Epithelial cell of proximal tubule (primary cell): ENCODE measurements around the gene YJEFN3. TPM values are rescaled to one million over a fixed set of nuclear protein-coding genes. Genes with fewer than 3 reads are reported as not detected.

Experiments used
- DNase-seq: peaks from one replicate; pipeline ENCODE4 v3.0.0-alpha.2; 2011; ENCODE audit warnings: low read depth
- H3K4me3 ChIP-seq: 2 replicates; pipeline ENCODE4 v1.5.1; 2011; ENCODE audit warnings: low read depth, mild to moderate bottlenecking, low read length
- total RNA-seq: library from RNA; depleted of rRNA; stranded (reverse); fragments of >200 nt; gene quantifications from 2 replicates; pipeline ENCODE4 v1.2.3, GENCODE V29; 2015
- TF ChIP-seq, protein P1 (sequence below): conservative IDR thresholded peaks from 2 replicates; pipeline ENCODE4 v1.5.1; 2012; ENCODE audit warnings: low read depth, mild to moderate bottlenecking, low read length

YJEFN3 gene
- total RNA-seq, 1 donor from 2014 or later = 0.58 TPM

DNA sequence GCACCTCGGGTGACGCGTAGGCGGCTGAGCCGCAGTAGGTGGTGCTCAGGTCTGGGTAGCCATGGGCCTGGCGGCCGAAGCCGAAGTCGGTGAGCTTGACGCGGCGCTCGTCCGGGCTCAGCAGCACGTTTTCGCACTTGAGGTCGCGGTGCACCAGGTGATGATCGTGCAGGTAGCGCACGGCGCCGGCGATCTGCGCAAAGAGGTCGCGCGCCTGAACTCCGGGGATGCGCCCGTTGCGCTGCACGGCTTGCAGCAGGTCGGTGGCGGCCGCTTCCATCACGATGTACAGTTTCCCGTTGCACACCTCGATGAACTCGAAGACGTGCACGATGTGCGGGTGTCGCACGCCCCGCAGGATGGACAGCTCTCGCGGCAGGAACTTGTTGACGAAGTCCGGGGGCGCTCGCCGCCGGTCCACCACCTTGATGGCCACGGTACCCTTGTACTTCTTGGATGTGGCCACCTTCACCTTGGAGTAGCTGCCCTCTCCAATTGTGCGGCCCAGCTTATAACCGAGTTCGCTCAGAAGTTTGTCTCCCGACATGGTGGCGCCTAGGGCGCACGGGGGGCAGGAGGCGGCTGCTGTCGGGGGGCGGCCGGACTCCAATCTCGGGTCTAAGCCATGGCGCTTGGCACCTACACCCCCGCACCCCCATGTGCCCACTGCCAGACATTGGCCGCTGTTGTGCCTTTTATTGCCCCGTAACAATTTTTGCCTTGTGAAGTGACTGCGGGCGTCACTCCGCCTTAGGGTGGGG is 13.7 kb upstream of the YJEFN3 start, which contains the start of gene TSSK6:
TSS of gene TSSK6 (minus strand) at position 668 of the 761 bp plus-strand sequence. CDS start at position 547, 121 bp downstream.
- no peak for DNase-seq
- peak within 1 kb of the TSS; percentile 90 for H3K4me3 ChIP-seq
- TF ChIP-seq, protein P1, sequence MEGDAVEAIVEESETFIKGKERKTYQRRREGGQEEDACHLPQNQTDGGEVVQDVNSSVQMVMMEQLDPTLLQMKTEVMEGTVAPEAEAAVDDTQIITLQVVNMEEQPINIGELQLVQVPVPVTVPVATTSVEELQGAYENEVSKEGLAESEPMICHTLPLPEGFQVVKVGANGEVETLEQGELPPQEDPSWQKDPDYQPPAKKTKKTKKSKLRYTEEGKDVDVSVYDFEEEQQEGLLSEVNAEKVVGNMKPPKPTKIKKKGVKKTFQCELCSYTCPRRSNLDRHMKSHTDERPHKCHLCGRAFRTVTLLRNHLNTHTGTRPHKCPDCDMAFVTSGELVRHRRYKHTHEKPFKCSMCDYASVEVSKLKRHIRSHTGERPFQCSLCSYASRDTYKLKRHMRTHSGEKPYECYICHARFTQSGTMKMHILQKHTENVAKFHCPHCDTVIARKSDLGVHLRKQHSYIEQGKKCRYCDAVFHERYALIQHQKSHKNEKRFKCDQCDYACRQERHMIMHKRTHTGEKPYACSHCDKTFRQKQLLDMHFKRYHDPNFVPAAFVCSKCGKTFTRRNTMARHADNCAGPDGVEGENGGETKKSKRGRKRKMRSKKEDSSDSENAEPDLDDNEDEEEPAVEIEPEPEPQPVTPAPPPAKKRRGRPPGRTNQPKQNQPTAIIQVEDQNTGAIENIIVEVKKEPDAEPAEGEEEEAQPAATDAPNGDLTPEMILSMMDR = no peak

DNA sequence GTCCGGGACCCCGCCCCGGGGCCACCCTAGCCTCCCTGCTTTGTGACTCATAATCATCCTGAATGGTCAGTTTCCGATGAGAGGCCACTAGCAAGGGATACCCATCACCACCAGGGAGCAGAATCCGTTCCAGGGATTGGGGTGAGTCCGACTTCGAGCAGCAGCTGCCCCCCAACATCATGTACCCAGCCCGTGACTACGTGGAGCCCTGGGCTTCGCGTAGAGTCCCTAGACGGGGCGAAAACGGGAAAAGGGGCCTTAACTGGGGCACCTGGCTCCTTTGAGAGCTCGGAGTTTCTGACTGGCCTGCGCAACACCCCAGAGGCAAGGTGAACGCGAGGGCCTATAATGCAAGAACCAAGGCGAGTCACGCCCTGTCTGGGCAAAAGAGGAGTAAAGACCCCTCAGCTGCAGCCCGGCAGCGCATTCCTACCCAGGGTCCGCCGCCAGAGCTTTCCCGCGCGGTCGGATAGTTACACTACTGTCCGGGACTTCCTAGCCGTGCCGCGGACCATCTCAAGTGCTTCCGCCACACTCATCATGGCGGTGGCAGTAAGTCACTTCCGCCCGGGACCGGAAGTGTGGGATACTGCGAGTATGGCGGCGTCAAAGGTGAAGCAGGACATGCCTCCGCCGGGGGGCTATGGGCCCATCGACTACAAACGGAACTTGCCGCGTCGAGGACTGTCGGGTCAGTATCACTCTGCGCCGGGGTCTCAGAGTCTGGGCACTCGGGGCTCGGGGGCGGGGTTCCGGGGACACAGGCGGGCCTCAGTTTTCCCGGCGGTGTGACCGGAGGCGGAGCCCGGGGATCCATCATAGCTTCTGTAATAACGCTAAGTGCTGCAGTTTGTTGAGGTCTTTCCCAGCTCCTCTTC is 12.8 kb upstream of the YJEFN3 start, which contains the start of gene NDUFA13:
TSS of gene NDUFA13 (plus strand) at position 584 of the 878 bp plus-strand sequence. CDS start at position 598, 14 bp downstream.
- TF ChIP-seq, protein P1 = peak; percentile 25
- DNase-seq = peak; percentile 36
- peak within 1 kb of the TSS; percentile 90 for H3K4me3 ChIP-seq

DNA sequence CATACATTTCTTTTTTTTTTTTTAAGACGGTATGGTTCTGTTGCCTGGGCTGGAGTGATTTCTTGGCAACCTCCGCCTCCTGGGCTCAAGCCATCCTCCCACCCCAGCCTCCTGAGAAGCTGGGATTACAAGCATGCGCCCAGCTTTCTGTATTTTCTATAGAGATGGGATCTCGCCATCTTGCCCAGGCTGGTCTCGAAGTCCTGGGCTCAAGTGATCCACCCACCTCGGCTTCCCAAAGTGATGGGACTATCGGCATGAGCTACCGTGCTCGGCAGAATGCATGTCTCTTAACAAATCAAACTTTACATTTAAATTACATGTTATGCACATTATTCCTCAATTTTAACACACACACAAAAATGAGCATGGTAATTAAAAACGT is 11.5 kb upstream of the YJEFN3 start:
- peak overlapping the region; percentile 90 for H3K4me3 ChIP-seq
- no peak for DNase-seq
- TF ChIP-seq, protein P1 = no peak

DNA sequence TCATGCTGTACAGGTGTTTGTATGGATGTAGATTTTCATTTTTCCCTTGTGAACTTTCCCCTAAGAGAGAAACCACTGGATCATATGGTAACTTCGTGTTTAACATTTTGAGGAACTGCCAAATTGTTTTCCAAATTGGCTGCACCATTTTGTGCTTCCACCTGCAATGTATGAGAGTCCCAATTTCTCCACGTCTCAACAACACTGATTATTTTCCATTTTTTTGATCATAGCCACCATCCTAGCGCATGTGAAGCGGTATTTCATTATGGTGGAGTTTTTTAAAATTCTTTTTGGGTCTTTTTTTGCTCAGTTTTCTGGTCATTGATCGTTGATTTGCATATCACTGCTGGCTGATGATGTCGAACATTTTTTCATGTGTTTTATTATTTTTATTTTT is 7.7 kb upstream of the YJEFN3 start:
- TF ChIP-seq, protein P1 = no peak
- no peak overlapping the region for H3K4me3 ChIP-seq
- no peak for DNase-seq

DNA sequence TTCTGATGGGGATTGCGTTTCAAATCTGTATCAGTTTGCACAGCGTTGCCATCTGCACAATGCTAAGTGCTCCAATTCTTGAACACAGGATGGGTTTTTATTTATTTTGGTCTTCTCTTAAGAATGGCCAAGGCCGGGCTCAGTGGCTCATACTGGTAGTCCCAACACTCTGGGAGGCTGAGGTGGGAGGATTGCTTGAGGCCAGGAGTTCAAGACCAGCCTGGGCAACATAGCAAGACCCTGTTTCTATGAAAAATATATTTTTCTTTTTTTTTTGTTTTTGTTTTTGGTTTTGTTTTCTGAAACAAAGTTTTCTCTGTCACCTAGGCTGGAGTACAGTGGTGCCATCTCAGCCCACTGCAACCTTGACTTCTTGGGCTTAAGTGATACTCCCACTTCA is 5.5 kb upstream of the YJEFN3 start:
- no peak overlapping the region for H3K4me3 ChIP-seq
- no peak for DNase-seq
- TF ChIP-seq, protein P1 = no peak

DNA sequence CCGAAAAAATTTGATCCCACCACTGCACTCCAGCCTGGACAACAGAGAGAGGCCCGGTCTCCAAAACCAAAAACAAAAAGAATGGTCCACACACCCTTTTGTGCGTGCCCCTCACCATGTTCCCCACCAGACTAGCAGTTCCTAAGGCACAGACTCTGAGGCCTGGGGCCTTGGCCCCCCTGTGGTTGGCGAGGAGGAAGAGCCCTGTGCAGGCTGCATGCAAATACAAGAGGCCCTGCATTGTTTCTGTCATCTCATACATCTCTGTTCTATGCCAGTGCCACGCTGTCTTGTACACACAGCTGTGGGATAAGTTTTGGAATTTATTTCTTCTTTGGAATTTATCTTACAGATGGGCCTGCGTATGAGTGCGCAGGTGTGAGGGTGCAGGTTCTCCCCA is 4.7 kb upstream of the YJEFN3 start:
- no peak overlapping the region for H3K4me3 ChIP-seq
- TF ChIP-seq, protein P1 = no peak

More for the DNA sequence above, 4.7 kb upstream of the YJEFN3 start:
- no peak for DNase-seq
